Left ventricle myocardium inferior (tissue), 1 donor: ENCODE measurements around the gene IL12B. TPM values are rescaled to one million over a fixed set of nuclear protein-coding genes. Genes with fewer than 3 reads are reported as not detected.
"Not testable (repeated sequence)": the region's sequence is repeated elsewhere in the genome, so short reads cannot be mapped to it uniquely, and the experiment has no call there.

Source experiments
- DNase-seq: peaks from one replicate; pipeline ENCODE4 v3.0.0-alpha.2; 2020
- H3K27ac ChIP-seq: fragments of 200-600 bp; replicated peaks from 2 replicates; pipeline ENCODE4 v1.8.0; 2021
- H3K27me3 ChIP-seq: fragments of 200-600 bp; 2 replicates; pipeline ENCODE4 v1.8.0; 2021; ENCODE audit warnings: low read depth
- H3K36me3 ChIP-seq: fragments of 200-600 bp; 2 replicates; pipeline ENCODE4 v1.8.0; 2021
- H3K4me1 ChIP-seq: fragments of 200-600 bp; 2 replicates; pipeline ENCODE4 v1.8.0; 2021
- H3K4me3 ChIP-seq: fragments of 200-600 bp; 2 replicates; pipeline ENCODE4 v1.8.0; 2021; ENCODE audit warnings: mild to moderate bottlenecking, moderate library complexity
- H3K9me3 ChIP-seq: fragments of 200-600 bp; replicated peaks from 2 replicates; pipeline ENCODE4 v1.8.0; 2021
- CTCF ChIP-seq: fragments of 200-600 bp; IDR thresholded peaks from 2 replicates; pipeline ENCODE4 v1.8.0; 2021; ENCODE audit warnings: antibody characterized with exemption, mild to moderate bottlenecking, borderline replicate concordance
- intact Hi-C: fragments of 100-400 bp; cut with micrococcal nuclease; formaldehyde crosslinking; loops from one replicate; pipeline ENCODE4 v1.11.0; 2022
- total RNA-seq: library from RNA; stranded (reverse); fragmentation: NEBNext Ultra II Directional; extraction: Animal tissue kit (Norgen Biotek cat#: 25700); gene quantifications from one replicate; pipeline ENCODE4 v1.2.1, GENCODE V29; 2021
- donor health status: DM: no; HTN: yes; CAD: no; lungs with severe emphysema.

IL12B gene
- total RNA-seq, 1 donor from 2014 or later: not detected

- Histone ChIP-seq H3K4me1 (no peaks in the 10 kb centered on the region), H3K27ac (no peak overlapping the region)
Measured at GRCh38 chr5:159353661-159354252, 23.5 kb upstream of the IL12B start.

GRCh38 chr5:159350644-159351043 lies 20.4 kb upstream of the IL12B start:
- H3K4me3 ChIP-seq, H3K9me3 ChIP-seq, DNase-seq, H3K27ac ChIP-seq, H3K4me1 ChIP-seq, intact Hi-C loops, H3K36me3 ChIP-seq, H3K27me3 ChIP-seq: not testable (repeated sequence)

More at GRCh38 chr5:159353661-159354252, 23.5 kb upstream of the IL12B start:
- H3K9me3 ChIP-seq: no peaks in the 10 kb centered on the region
- no peak for TF ChIP-seq CTCF
- intact Hi-C loops: no loop called here
- no peaks in the 10 kb centered on the region for H3K36me3 ChIP-seq
- no peak overlapping the region for H3K4me3 ChIP-seq
- H3K27me3 ChIP-seq: no peaks in the 10 kb centered on the region
- DNase-seq: no peak

- H3K4me3 ChIP-seq, intact Hi-C loops, H3K9me3 ChIP-seq, H3K36me3 ChIP-seq, H3K4me1 ChIP-seq, DNase-seq, H3K27ac ChIP-seq, H3K27me3 ChIP-seq: not testable (repeated sequence)
Measured at GRCh38 chr5:159350216-159350615, 19.9 kb upstream of the IL12B start.

GRCh38 chr5:159345861-159346260 lies 15.6 kb upstream of the IL12B start:
- Histone ChIP-seq H3K4me1 (peaks cover 10% of the 10 kb centered on the region), H3K36me3 (no peaks in the 10 kb centered on the region), H3K9me3 (peaks cover 16% of the 10 kb centered on the region), H3K27ac (no peak overlapping the region), H3K4me3 (no peak overlapping the region), H3K27me3 (no peaks in the 10 kb centered on the region)
- intact Hi-C loops: no loop called here
- TF ChIP-seq CTCF: no peak
- DNase-seq: no peak

- Histone ChIP-seq H3K36me3 (no peaks in the 10 kb centered on the region), H3K27ac (no peak overlapping the region), H3K9me3 (peaks cover 16% of the 10 kb centered on the region), H3K27me3 (no peaks in the 10 kb centered on the region), H3K4me1 (peaks cover 10% of the 10 kb centered on the region), H3K4me3 (no peak overlapping the region)
- TF ChIP-seq CTCF: no peak
- intact Hi-C loops: no loop called here
- DNase-seq: no peak
Measured at GRCh38 chr5:159345336-159345735, 15.0 kb upstream of the IL12B start.

GRCh38 chr5:159343295-159344094 lies 13.2 kb upstream of the IL12B start:
- H3K4me3 ChIP-seq: no peak overlapping the region
- no peaks in the 10 kb centered on the region for H3K27me3 ChIP-seq
- no peaks in the 10 kb centered on the region for H3K36me3 ChIP-seq
- TF ChIP-seq CTCF: no peak
- H3K9me3 ChIP-seq: peaks cover 16% of the 10 kb centered on the region
- intact Hi-C loops: no loop called here
- no peak for DNase-seq
- H3K4me1 ChIP-seq: peaks cover 10% of the 10 kb centered on the region
- H3K27ac ChIP-seq: no peak overlapping the region
